Measurements from ENCODE around the gene MBOAT2.

DNA sequence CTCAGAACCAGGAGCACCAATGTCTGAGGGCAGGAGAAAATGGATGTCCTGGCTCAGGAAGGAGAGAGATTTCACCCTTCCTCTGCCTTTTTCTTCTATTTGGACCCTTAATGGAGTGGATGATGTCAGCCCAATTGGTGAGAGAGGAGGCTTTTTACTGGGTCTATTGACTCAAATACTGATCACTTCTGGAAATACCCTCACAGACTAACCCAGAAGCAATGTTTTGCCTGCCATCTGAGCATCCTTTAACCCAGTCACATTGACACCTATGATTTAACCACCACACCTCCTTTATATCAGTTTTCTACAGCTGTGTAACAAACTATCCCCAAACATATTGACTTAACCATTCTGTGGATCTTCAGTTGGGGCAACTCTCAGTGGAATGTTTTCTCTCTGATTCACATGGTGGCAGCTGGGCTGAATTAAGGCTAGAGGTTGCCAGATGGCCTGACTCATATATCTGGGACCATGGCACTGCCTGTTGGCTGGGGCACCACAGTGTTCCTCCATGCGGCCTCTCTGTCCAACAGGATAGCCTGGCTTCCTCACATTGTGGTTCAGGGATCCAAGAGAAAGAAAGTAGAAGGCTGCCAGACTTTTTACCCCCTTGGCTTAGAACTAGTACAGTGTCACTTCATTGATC is 18.2 kb upstream of the MBOAT2 start:
- TF ChIP-seq, protein P1, sequence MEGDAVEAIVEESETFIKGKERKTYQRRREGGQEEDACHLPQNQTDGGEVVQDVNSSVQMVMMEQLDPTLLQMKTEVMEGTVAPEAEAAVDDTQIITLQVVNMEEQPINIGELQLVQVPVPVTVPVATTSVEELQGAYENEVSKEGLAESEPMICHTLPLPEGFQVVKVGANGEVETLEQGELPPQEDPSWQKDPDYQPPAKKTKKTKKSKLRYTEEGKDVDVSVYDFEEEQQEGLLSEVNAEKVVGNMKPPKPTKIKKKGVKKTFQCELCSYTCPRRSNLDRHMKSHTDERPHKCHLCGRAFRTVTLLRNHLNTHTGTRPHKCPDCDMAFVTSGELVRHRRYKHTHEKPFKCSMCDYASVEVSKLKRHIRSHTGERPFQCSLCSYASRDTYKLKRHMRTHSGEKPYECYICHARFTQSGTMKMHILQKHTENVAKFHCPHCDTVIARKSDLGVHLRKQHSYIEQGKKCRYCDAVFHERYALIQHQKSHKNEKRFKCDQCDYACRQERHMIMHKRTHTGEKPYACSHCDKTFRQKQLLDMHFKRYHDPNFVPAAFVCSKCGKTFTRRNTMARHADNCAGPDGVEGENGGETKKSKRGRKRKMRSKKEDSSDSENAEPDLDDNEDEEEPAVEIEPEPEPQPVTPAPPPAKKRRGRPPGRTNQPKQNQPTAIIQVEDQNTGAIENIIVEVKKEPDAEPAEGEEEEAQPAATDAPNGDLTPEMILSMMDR (IDR thresholded peaks at IDR 0.05 in 2 of 3, conservative IDR thresholded peaks at IDR 0.05 in 1 of 3; ENCODE audit: borderline replicate concordance in 1 of 3, insufficient read depth in 1 of 3, low read depth in 2 of 3, low read length in 2 of 3): no peak
- TF ChIP-seq EZH2phosphoT487 (IDR thresholded peaks at IDR 0.05; ENCODE audit: borderline replicate concordance): no peak

All from HCT116 (cell line).